WTC11 (cell line): Measurements from ENCODE around the gene EN2. TPM values are rescaled to one million over a fixed set of nuclear protein-coding genes. Genes with fewer than 3 reads are reported as not detected.
A peak's percentile ranks its signal among the peaks of the same experiment; 100 is the strongest.

ENCODE experiments used
- ATAC-seq: fragments of 200-7000 bp; cut with Tn5 transposase; 2 replicates; pipeline ENCODE4 v1.10.0; 2021; ENCODE audit warnings: mild to moderate bottlenecking, moderate library complexity
- CTCF ChIA-PET: fragments of 300-600 bp; sonication (Branson Sonifier 250); formaldehyde crosslinking; loops from one replicate; lab custom pipeline; 2021; ENCODE audit warnings: antibody characterized with exemption; lab: Charles Lee
- POLR2A ChIA-PET: fragments of 350-600 bp; sonication (Branson Sonifier 250); formaldehyde crosslinking; loops from one replicate; lab custom pipeline; 2021; ENCODE audit warnings: antibody characterized with exemption; lab: Charles Lee
- DNase-seq: peaks from one replicate; pipeline ENCODE4 v3.0.0; 2021; ENCODE audit warnings: low spot score
- H3K27ac Mint-ChIP-seq: 2 replicates; pipeline ENCODE4 v1.8.0; 2021; ENCODE audit warnings: mixed read lengths
- H3K27me3 Mint-ChIP-seq: 2 replicates; pipeline ENCODE4 v1.8.0; 2021; ENCODE audit warnings: low read depth, mild to moderate bottlenecking, moderate library complexity, mixed read lengths
- H3K36me3 Mint-ChIP-seq: 2 replicates; pipeline ENCODE4 v1.8.0; 2021; ENCODE audit warnings: mixed read lengths
- H3K4me1 Mint-ChIP-seq: 2 replicates; pipeline ENCODE4 v1.8.0; 2022; ENCODE audit warnings: mixed read lengths
- H3K4me3 Mint-ChIP-seq: 2 replicates; pipeline ENCODE4 v1.8.0; 2021; ENCODE audit warnings: mild to moderate bottlenecking, moderate library complexity, mixed read lengths
- H3K9me3 Mint-ChIP-seq: 2 replicates; pipeline ENCODE4 v1.8.0; 2021; ENCODE audit warnings: mixed read lengths
- ATF3 ChIP-seq: sonication (generic); formaldehyde crosslinking; conservative IDR thresholded peaks from 2 replicates; pipeline ENCODE4 v1.8.1; 2022; ENCODE audit warnings: mild to moderate bottlenecking, missing genetic modification reagents
- E2F4 ChIP-seq: sonication (generic); formaldehyde crosslinking; IDR thresholded peaks from 2 replicates; pipeline ENCODE4 v1.8.1; 2022; ENCODE audit warnings: low read depth, mild to moderate bottlenecking, moderate library complexity, missing genetic modification reagents, borderline replicate concordance
- FOXP1 ChIP-seq: sonication (generic); formaldehyde crosslinking; IDR thresholded peaks from 2 replicates; pipeline ENCODE4 v1.8.0; 2022; ENCODE audit warnings: missing genetic modification reagents, mild to moderate bottlenecking, moderate library complexity, borderline replicate concordance
- HMGXB4 ChIP-seq: sonication (generic); formaldehyde crosslinking; IDR thresholded peaks from 2 replicates; pipeline ENCODE4 v1.8.1; 2023; ENCODE audit warnings: mild to moderate bottlenecking, moderate library complexity, missing genetic modification reagents
- JAZF1 ChIP-seq: fragments of 250-450 bp; sonication (Bioruptor Pico); IDR thresholded peaks from 2 replicates; pipeline ENCODE4 v1.9.0; 2021; ENCODE audit warnings: moderate library complexity, mild to moderate bottlenecking, inconsistent platforms
- MAX ChIP-seq: sonication (generic); formaldehyde crosslinking; IDR thresholded peaks from 2 replicates; pipeline ENCODE4 v1.8.0; 2022; ENCODE audit warnings: mild to moderate bottlenecking, missing genetic modification reagents
- PRRX2 ChIP-seq: fragments of 250-450 bp; sonication (Bioruptor Pico); IDR thresholded peaks from 2 replicates; pipeline ENCODE4 v1.8.0; 2021; ENCODE audit warnings: mild to moderate bottlenecking
- TEAD1 ChIP-seq: sonication (generic); formaldehyde crosslinking; IDR thresholded peaks from 2 replicates; pipeline ENCODE4 v1.8.0; 2022; ENCODE audit warnings: mild to moderate bottlenecking, missing genetic modification reagents
- ZNF121 ChIP-seq: sonication (generic); formaldehyde crosslinking; IDR thresholded peaks from 2 replicates; pipeline ENCODE4 v1.8.0; 2023; ENCODE audit warnings: missing genetic modification reagents
- ZNF416 ChIP-seq: fragments of 250-450 bp; sonication (Bioruptor Pico); IDR thresholded peaks from 2 replicates; pipeline ENCODE4 v1.9.0; 2021; ENCODE audit warnings: mild to moderate bottlenecking, inconsistent platforms
- ZNF512 ChIP-seq: sonication (generic); formaldehyde crosslinking; IDR thresholded peaks from 2 replicates; pipeline ENCODE4 v1.8.1; 2022; ENCODE audit warnings: missing genetic modification reagents, borderline replicate concordance
- total RNA-seq: library from RNA; stranded (reverse); gene quantifications from 3 replicates; pipeline ENCODE4 v1.2.3, GENCODE V29; 2021
- TF ChIP-seq, protein P1 (sequence below): sonication (generic); formaldehyde crosslinking; IDR thresholded peaks from 2 replicates; pipeline ENCODE4 v1.8.0; 2022; ENCODE audit warnings: missing genetic modification reagents
- TF ChIP-seq, protein P2 (sequence below): sonication (generic); formaldehyde crosslinking; IDR thresholded peaks from 2 replicates; pipeline ENCODE4 v1.8.0; 2023; ENCODE audit warnings: mild to moderate bottlenecking, missing genetic modification reagents
- TF ChIP-seq, protein P3 (sequence below): sonication (generic); formaldehyde crosslinking; IDR thresholded peaks from 2 replicates; pipeline ENCODE4 v1.8.0; 2022; ENCODE audit warnings: mild to moderate bottlenecking, missing genetic modification reagents

EN2 gene
- total RNA-seq, 1 experiment from 2014 or later, result not detected

- CTCF ChIA-PET, result no interaction called here
- ATAC-seq (peak; percentile 37), DNase-seq (peak; percentile 65)
- peak overlapping the region; percentile 63 for H3K4me3 Mint-ChIP-seq
- H3K9me3 Mint-ChIP-seq, result no peaks in the 10 kb centered on the region
- no peaks in the 10 kb centered on the region for H3K36me3 Mint-ChIP-seq
- H3K27ac Mint-ChIP-seq, result no peak overlapping the region
- TF ChIP-seq MAX (CRISPR knock-in tag), result 0 out of 2 replicates have a peak, but pooled peaks have one; percentile 40
- TF ChIP-seq E2F4, result no peak
- H3K27me3 Mint-ChIP-seq, result peaks cover 100% of the 10 kb centered on the region
- H3K4me1 Mint-ChIP-seq, result peaks cover 45% of the 10 kb centered on the region
- POLR2A ChIA-PET, result no interaction called here
Observed at GRCh38 chr7:155467846-155468784, 10.2 kb downstream of the EN2 start.

DNA sequence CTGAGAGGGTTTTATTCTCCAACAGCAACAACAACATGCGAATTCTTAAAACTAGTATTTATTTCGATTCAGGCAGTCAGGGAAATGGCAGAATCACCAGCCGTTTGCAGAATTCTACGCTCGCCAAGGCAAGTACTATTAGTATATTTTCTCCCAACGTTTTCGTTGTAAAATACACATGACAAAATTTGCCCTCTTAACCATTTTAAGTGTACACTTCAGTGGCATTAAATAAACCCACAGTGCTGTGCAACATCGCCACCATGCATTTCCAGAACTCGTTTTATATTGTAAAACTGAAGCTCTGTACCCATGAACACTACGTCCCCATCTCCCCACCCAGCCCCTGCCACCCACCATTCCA is 10.8 kb downstream of the EN2 start:
- no peak for TF ChIP-seq ZNF416 (CRISPR knock-in tag)
- TF ChIP-seq, protein P1, sequence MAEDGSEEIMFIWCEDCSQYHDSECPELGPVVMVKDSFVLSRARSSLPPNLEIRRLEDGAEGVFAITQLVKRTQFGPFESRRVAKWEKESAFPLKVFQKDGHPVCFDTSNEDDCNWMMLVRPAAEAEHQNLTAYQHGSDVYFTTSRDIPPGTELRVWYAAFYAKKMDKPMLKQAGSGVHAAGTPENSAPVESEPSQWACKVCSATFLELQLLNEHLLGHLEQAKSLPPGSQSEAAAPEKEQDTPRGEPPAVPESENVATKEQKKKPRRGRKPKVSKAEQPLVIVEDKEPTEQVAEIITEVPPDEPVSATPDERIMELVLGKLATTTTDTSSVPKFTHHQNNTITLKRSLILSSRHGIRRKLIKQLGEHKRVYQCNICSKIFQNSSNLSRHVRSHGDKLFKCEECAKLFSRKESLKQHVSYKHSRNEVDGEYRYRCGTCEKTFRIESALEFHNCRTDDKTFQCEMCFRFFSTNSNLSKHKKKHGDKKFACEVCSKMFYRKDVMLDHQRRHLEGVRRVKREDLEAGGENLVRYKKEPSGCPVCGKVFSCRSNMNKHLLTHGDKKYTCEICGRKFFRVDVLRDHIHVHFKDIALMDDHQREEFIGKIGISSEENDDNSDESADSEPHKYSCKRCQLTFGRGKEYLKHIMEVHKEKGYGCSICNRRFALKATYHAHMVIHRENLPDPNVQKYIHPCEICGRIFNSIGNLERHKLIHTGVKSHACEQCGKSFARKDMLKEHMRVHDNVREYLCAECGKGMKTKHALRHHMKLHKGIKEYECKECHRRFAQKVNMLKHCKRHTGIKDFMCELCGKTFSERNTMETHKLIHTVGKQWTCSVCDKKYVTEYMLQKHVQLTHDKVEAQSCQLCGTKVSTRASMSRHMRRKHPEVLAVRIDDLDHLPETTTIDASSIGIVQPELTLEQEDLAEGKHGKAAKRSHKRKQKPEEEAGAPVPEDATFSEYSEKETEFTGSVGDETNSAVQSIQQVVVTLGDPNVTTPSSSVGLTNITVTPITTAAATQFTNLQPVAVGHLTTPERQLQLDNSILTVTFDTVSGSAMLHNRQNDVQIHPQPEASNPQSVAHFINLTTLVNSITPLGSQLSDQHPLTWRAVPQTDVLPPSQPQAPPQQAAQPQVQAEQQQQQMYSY, result no peak
- no peak for TF ChIP-seq FOXP1
- no peak for TF ChIP-seq PRRX2
- no peak for TF ChIP-seq ZNF512 (CRISPR knock-in tag)
- TF ChIP-seq JAZF1 (CRISPR knock-in tag), result no peak
- TF ChIP-seq ATF3, result no peak
- no peak for TF ChIP-seq TEAD1 (CRISPR knock-in tag)
- no peak for TF ChIP-seq ZNF121 (CRISPR knock-in tag)
- TF ChIP-seq HMGXB4 (CRISPR knock-in tag), result no peak
- TF ChIP-seq, protein P2, sequence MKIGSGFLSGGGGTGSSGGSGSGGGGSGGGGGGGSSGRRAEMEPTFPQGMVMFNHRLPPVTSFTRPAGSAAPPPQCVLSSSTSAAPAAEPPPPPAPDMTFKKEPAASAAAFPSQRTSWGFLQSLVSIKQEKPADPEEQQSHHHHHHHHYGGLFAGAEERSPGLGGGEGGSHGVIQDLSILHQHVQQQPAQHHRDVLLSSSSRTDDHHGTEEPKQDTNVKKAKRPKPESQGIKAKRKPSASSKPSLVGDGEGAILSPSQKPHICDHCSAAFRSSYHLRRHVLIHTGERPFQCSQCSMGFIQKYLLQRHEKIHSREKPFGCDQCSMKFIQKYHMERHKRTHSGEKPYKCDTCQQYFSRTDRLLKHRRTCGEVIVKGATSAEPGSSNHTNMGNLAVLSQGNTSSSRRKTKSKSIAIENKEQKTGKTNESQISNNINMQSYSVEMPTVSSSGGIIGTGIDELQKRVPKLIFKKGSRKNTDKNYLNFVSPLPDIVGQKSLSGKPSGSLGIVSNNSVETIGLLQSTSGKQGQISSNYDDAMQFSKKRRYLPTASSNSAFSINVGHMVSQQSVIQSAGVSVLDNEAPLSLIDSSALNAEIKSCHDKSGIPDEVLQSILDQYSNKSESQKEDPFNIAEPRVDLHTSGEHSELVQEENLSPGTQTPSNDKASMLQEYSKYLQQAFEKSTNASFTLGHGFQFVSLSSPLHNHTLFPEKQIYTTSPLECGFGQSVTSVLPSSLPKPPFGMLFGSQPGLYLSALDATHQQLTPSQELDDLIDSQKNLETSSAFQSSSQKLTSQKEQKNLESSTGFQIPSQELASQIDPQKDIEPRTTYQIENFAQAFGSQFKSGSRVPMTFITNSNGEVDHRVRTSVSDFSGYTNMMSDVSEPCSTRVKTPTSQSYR (CRISPR knock-in tag), result no peak
- TF ChIP-seq, protein P3, sequence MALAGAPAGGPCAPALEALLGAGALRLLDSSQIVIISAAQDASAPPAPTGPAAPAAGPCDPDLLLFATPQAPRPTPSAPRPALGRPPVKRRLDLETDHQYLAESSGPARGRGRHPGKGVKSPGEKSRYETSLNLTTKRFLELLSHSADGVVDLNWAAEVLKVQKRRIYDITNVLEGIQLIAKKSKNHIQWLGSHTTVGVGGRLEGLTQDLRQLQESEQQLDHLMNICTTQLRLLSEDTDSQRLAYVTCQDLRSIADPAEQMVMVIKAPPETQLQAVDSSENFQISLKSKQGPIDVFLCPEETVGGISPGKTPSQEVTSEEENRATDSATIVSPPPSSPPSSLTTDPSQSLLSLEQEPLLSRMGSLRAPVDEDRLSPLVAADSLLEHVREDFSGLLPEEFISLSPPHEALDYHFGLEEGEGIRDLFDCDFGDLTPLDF (CRISPR knock-in tag), result no peak
- H3K4me1 Mint-ChIP-seq, result peaks cover 48% of the 10 kb centered on the region
- H3K27me3 Mint-ChIP-seq, result peaks cover 100% of the 10 kb centered on the region
- no peak overlapping the region for H3K27ac Mint-ChIP-seq
- ChIA-PET CTCF (no interaction called here), POLR2A (no interaction called here)
- DNase-seq (no peak), ATAC-seq (no peak)
- peak overlapping the region; percentile 59 for H3K4me3 Mint-ChIP-seq
- no peaks in the 10 kb centered on the region for H3K9me3 Mint-ChIP-seq
- H3K36me3 Mint-ChIP-seq, result no peaks in the 10 kb centered on the region
